ENCODE measurements around the gene ANKRD1.

Gene ANKRD1

DNA sequence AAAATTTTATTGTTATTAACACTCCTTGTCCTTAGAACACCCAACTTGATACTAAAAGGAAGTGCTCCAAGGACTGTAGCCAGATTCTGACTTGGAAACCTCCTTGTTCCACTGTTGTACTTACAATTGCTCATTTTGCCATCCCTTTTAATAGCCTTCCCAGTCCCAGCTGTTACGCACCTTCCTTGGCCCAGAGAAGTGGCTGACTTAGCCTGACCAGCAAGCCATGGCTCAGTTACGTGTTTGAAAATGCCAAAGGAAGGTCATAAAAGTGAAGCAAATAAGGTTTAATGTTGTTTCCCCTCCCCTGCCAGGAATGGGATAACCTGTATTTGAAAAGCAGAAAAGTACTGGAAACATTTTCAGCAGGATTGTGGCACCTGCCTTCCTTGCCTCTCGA lies 3.7 kb upstream of the ANKRD1 start:
- DNase-seq (ENCODE audit: extremely low read depth, low read depth): no peak
- TF ChIP-seq, protein P1, sequence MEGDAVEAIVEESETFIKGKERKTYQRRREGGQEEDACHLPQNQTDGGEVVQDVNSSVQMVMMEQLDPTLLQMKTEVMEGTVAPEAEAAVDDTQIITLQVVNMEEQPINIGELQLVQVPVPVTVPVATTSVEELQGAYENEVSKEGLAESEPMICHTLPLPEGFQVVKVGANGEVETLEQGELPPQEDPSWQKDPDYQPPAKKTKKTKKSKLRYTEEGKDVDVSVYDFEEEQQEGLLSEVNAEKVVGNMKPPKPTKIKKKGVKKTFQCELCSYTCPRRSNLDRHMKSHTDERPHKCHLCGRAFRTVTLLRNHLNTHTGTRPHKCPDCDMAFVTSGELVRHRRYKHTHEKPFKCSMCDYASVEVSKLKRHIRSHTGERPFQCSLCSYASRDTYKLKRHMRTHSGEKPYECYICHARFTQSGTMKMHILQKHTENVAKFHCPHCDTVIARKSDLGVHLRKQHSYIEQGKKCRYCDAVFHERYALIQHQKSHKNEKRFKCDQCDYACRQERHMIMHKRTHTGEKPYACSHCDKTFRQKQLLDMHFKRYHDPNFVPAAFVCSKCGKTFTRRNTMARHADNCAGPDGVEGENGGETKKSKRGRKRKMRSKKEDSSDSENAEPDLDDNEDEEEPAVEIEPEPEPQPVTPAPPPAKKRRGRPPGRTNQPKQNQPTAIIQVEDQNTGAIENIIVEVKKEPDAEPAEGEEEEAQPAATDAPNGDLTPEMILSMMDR (IDR thresholded peaks at IDR 0.05; ENCODE audit: low read depth, low read length): no peak

DNA sequence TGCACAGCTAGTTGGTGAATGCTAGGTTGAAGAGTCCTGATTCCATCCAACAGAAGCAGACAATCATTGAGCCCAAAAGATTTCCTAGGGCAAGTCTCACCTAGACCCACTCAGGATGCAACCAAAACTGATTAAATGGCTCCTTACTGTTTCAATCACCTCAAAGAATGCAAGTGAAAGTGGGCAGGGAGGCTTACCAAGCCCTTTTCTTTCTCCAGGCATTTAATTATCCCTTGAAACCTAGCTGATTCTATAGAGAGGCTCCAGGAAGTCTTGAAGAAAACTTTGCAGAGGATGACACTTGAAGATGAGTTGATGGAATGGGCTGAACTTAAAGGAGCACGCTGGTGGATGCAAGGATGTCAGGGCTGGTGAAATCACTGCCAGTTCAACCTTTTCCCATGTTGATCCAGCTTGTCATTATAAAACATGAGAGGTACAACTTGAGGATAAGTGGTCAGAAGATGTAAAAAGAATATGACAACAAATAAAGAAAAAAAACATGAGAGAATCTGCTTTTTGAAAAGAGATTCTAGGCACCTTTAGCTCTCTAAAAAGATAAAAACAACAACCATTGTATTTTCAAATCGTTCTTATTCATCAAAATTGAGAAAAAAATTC lies 2.3 kb upstream of the ANKRD1 start:
- TF ChIP-seq, protein P1 (IDR thresholded peaks at IDR 0.05; ENCODE audit: low read depth, low read length): no peak
- DNase-seq (ENCODE audit: extremely low read depth, low read depth): no peak

DNA sequence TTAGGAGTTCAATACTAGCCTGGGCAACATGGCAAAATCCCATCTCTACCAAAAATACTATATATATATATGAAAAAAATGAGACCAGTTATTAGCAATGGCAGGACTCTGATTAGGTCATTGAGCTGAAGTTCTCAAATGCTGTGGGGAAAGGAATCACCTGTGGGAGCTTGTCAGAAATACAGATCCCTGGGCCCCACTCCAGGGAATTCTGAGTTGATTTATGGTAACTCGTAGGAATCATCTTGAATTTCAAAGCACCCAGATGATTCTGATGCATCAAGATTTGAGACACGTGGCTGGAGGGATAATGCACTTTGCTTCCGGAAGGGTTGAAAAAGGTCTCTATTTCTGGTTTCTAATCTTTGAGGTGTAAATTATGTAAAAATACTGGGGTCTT lies 1.0 kb upstream of the ANKRD1 start:
- TF ChIP-seq, protein P1 (IDR thresholded peaks at IDR 0.05; ENCODE audit: low read depth, low read length): no peak

DNA sequence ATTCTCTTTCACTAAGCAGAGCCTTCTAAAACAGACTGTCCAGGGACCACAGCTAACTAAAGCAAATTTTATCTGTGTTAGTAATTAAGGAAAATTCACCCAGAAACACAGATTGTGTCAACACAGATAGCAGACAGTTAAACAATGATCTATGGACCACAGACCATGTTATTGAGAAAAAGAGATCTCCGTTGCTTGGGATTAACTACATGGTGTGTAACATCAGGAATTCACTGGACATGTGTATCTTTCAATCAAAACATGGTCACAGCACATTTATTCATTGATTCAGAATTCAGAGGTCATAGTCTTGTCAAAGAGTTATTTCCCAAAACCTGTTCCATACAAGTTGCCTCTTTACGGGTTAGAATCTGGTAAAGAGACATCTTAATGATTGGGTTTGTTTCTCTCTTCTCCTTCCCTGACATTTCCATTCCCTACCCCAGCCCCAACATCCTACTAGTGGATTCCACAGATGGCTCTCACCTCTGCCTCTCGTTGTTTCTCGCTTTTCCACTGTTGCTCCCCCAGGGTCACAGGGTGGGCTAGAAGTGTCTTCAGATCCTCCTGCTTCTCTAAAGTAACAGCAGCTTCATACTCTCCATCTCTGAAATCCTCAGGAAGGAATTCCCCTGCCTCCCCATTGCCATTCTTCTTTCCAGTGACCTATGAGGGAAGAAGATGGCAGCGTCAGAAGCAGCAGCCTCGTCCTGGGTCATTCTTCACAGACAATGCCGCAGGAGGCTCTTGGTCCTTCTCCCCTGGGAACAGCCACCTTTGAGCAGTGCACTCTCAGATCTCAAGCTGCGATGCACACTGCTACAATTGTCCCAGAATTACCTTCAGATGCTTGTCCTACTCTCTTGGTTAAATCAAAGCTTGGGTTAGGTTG lies 958 bp downstream of the ANKRD1 start:
- no peak for DNase-seq (ENCODE audit: extremely low read depth, low read depth)
- TF ChIP-seq, protein P1 (IDR thresholded peaks at IDR 0.05; ENCODE audit: low read depth, low read length): no peak

More for the DNA sequence above, 1.0 kb upstream of the ANKRD1 start:
- DNase-seq (ENCODE audit: extremely low read depth, low read depth): no peak

DNA sequence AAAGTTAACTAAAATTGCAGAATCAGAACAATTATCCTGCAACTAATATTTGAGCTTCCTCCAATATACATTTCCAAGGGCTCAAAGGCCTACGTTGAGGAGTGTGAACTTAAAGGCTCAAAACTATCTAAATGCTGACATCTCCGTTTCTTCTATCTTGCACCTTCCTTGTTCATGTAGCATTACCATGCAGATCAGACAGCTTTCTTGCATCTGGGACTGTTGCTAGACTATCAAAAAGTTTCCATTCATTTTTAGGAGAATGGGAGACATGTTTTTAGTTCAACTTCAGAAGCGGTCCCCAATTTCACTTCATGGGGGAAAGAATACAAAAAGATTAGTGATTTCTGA lies 2.9 kb downstream of the ANKRD1 start:
- TF ChIP-seq, protein P1 (IDR thresholded peaks at IDR 0.05; ENCODE audit: low read depth, low read length): no peak
- DNase-seq (ENCODE audit: extremely low read depth, low read depth): no peak

DNA sequence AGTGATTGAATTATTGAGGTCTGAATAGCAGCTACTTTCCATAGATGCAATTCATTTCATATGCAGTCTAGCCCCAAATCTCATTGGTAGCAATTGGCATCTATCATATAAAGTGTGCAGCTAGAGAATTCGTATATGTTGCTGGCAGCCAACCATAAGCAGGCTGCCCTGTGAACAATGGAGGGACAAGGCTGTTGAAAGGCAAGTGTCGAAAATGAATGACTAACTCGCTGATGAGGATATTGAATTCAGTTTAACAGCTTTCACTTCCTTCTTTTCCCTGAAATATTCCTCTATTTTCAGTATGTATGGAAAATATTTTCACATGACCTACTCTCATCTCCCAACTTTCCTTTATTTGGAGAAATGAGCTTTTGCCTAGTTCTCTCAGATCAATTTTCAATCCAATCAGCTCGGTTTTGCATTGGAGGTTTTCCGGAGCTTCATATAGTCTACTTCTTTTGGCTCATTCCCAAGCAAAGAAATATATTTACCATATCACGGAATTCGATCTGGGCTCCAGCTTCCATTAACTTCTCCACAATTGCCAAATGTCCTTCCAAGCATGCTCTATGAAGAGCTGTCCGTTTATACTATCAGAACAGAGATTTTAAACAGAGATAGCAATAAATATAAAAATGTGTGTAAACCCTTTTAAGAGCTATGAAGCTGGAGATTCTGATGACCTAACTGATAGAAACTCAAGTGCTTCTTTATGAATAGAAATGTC lies 3.5 kb downstream of the ANKRD1 start:
- DNase-seq (ENCODE audit: extremely low read depth, low read depth): no peak

More for the DNA sequence above, 3.5 kb downstream of the ANKRD1 start:
- TF ChIP-seq, protein P1 (IDR thresholded peaks at IDR 0.05; ENCODE audit: low read depth, low read length): no peak

All from AG09319 (cell line).